ENCODE results near the gene DOCK4. TPM values are rescaled to one million over a fixed set of nuclear protein-coding genes. Genes with fewer than 3 reads are reported as not detected.

The DOCK4 gene
- total RNA-seq, 1 experiment from 2014 or later = 20.4 TPM

DNA sequence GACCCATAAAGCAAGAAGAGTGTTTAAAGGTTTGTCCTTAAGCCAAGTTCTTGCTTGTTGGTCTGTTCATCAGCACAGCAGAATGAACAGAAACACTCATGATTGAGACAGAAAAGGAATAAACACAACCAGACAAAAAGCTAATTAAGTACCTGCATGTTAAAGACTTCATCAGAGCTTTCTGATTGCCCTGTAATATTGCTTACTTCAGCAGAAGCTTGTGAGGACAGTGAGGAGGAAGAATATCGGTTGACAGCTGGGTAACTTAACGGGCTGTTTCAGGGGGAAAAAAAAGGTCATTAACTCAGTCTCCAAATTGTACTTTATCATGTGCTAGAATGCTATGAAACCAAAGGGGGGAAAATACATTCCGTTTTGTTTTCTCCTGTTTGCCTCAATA is 465.3 kb downstream of the DOCK4 start (continued):
- TF ChIP-seq, protein P1, sequence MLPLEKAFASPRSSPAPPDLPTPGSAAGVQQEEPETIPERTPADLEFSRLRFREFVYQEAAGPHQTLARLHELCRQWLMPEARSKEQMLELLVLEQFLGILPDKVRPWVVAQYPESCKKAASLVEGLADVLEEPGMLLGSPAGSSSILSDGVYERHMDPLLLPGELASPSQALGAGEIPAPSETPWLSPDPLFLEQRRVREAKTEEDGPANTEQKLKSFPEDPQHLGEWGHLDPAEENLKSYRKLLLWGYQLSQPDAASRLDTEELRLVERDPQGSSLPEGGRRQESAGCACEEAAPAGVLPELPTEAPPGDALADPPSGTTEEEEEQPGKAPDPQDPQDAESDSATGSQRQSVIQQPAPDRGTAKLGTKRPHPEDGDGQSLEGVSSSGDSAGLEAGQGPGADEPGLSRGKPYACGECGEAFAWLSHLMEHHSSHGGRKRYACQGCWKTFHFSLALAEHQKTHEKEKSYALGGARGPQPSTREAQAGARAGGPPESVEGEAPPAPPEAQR (CRISPR knock-in tag; IDR thresholded peaks at IDR 0.05) = no peak
- TF ChIP-seq, protein P2, sequence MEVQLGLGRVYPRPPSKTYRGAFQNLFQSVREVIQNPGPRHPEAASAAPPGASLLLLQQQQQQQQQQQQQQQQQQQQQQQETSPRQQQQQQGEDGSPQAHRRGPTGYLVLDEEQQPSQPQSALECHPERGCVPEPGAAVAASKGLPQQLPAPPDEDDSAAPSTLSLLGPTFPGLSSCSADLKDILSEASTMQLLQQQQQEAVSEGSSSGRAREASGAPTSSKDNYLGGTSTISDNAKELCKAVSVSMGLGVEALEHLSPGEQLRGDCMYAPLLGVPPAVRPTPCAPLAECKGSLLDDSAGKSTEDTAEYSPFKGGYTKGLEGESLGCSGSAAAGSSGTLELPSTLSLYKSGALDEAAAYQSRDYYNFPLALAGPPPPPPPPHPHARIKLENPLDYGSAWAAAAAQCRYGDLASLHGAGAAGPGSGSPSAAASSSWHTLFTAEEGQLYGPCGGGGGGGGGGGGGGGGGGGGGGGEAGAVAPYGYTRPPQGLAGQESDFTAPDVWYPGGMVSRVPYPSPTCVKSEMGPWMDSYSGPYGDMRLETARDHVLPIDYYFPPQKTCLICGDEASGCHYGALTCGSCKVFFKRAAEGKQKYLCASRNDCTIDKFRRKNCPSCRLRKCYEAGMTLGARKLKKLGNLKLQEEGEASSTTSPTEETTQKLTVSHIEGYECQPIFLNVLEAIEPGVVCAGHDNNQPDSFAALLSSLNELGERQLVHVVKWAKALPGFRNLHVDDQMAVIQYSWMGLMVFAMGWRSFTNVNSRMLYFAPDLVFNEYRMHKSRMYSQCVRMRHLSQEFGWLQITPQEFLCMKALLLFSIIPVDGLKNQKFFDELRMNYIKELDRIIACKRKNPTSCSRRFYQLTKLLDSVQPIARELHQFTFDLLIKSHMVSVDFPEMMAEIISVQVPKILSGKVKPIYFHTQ (CRISPR knock-in tag; IDR thresholded peaks at IDR 0.05) = no peak
- no peak for TF ChIP-seq EMX1 (CRISPR knock-in tag; IDR thresholded peaks at IDR 0.05)
- TF ChIP-seq ZNF232 (CRISPR knock-in tag; IDR thresholded peaks at IDR 0.05) = no peak
- TF ChIP-seq ELF4 (CRISPR knock-in tag; IDR thresholded peaks at IDR 0.05; ENCODE audit: low read depth) = no peak
- no peak for TF ChIP-seq ZNF219 (CRISPR knock-in tag; IDR thresholded peaks at IDR 0.05; ENCODE audit: borderline replicate concordance)
- TF ChIP-seq, protein P3, sequence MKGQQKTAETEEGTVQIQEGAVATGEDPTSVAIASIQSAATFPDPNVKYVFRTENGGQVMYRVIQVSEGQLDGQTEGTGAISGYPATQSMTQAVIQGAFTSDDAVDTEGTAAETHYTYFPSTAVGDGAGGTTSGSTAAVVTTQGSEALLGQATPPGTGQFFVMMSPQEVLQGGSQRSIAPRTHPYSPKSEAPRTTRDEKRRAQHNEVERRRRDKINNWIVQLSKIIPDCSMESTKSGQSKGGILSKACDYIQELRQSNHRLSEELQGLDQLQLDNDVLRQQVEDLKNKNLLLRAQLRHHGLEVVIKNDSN (CRISPR knock-in tag; IDR thresholded peaks at IDR 0.05) = no peak

DNA sequence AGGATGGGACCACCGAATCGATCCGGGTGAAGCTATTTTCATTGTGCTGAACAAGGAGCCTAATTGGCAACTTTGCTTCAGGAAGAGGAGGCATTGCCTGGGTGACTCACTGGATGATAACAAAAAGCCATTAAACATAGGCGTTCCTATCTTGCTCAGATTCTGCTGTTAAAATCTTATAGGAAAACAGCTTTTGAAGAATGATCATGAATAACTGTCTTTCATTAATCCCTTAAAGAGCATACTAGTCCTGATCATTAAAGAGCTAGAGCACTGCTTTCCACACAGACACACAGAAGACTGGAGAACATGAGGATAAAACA is 469.7 kb downstream of the DOCK4 start:
- CTCF ChIA-PET = interaction anchor here (0.9 to 1.2 kb wide), 2 partner anchors 119 to 748 kb away, joined by 3 to 5 read pairs; no protein-coding TSS in a partner anchor
- TF ChIP-seq, protein P4, sequence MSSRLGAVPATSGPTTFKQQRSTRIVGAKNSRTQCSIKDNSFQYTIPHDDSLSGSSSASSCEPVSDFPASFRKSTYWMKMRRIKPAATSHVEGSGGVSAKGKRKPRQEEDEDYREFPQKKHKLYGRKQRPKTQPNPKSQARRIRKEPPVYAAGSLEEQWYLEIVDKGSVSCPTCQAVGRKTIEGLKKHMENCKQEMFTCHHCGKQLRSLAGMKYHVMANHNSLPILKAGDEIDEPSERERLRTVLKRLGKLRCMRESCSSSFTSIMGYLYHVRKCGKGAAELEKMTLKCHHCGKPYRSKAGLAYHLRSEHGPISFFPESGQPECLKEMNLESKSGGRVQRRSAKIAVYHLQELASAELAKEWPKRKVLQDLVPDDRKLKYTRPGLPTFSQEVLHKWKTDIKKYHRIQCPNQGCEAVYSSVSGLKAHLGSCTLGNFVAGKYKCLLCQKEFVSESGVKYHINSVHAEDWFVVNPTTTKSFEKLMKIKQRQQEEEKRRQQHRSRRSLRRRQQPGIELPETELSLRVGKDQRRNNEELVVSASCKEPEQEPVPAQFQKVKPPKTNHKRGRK (CRISPR knock-in tag; IDR thresholded peaks at IDR 0.05; ENCODE audit: borderline replicate concordance) = no peak
- Mint-ChIP-seq H3K36me3 (0 out of 2 replicates have a peak, but pooled peaks cover 5% of the 10 kb centered on the region), H3K4me1 (no peaks in the 10 kb centered on the region), H3K27ac (peak overlapping the region; percentile 42; the same call in 1 of the 2 replicates), H3K4me3 (no peak overlapping the region), H3K9me3 (no peaks in the 10 kb centered on the region), H3K27me3 (ENCODE audit: low read depth) (no peaks in the 10 kb centered on the region)
- POLR2A ChIA-PET = interaction anchor here (1.1 kb wide), 1 partner anchor 714 kb away, joined by 3 read pairs; the partner anchor contains the start of gene IFRD1
- ATAC-seq (no peak), DNase-seq (ENCODE audit: low spot score) (no peak)

DNA sequence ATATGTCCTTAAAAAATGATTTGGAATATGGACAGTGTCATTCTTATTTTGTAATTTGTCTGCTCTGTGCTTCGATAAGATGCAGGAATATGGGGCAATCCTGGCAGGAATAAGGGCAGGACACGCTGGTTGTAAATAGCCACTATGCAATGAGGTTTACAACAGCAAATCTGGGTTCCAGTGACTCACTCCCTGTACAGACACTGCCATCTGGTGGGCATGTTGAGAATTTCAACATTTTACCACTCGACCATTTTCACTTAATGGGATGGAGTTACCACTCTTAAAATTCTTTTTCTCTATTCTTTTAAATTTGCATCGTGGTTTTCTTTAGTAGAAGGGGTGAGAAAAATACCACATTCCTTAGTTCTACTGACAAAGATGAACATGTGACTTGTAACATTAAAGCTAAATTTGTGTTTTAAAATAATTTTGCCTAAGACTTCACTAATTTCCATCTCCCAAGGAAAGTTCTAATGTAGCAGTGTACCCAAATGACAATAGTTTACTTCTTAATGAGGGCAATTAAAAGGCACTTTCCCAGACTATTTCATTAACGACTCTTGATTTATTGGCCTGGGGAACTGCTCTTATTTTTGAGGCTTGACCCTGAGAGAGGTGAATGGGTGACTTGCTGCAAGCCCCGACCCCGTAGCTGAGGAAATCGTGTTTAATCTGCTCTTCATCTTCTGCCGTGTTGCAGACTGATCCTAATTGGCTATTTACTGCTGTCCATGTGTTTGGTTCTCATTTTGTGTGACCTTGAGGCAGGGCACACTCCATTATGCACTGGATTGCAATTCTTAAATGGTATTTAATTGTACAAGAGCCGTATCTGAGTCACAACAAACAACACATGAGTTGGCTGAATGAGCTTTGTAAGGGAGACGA is 470.3 kb downstream of the DOCK4 start:
- peak; percentile 58 for ATAC-seq
- DNase-seq (ENCODE audit: low spot score) = peak; percentile 56
- TF ChIP-seq, protein P5, sequence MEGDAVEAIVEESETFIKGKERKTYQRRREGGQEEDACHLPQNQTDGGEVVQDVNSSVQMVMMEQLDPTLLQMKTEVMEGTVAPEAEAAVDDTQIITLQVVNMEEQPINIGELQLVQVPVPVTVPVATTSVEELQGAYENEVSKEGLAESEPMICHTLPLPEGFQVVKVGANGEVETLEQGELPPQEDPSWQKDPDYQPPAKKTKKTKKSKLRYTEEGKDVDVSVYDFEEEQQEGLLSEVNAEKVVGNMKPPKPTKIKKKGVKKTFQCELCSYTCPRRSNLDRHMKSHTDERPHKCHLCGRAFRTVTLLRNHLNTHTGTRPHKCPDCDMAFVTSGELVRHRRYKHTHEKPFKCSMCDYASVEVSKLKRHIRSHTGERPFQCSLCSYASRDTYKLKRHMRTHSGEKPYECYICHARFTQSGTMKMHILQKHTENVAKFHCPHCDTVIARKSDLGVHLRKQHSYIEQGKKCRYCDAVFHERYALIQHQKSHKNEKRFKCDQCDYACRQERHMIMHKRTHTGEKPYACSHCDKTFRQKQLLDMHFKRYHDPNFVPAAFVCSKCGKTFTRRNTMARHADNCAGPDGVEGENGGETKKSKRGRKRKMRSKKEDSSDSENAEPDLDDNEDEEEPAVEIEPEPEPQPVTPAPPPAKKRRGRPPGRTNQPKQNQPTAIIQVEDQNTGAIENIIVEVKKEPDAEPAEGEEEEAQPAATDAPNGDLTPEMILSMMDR (IDR thresholded peaks at IDR 0.05) = peak; percentile 77
- TF ChIP-seq GTF2I (CRISPR knock-in tag; conservative IDR thresholded peaks at IDR 0.05) = no peak
- Mint-ChIP-seq H3K4me3 (no peak overlapping the region), H3K9me3 (no peaks in the 10 kb centered on the region), H3K27ac (no peak overlapping the region), H3K4me1 (no peaks in the 10 kb centered on the region), H3K36me3 (0 out of 2 replicates have a peak, but pooled peaks cover 5% of the 10 kb centered on the region), H3K27me3 (ENCODE audit: low read depth) (no peaks in the 10 kb centered on the region)
- ChIA-PET POLR2A (interaction anchor here (1.1 kb wide), 1 partner anchor 714 kb away, joined by 3 read pairs; the partner anchor contains the start of gene IFRD1), CTCF (interaction anchor here (0.5 to 1.2 kb wide), 3 partner anchors 119 to 1646 kb away, joined by 3 to 5 read pairs (median 3); no protein-coding TSS in a partner anchor)
